Activated CD4-positive, CD25-positive, alpha-beta regulatory T cell (primary cell): ENCODE measurements around the gene HOXA5.

Source experiments
- DNase-seq, 4 experiments: peaks; one replicate each; lab custom pipeline; 2025; lab: John Stamatoyannopoulos, UW

HOXA5 gene

DNA sequence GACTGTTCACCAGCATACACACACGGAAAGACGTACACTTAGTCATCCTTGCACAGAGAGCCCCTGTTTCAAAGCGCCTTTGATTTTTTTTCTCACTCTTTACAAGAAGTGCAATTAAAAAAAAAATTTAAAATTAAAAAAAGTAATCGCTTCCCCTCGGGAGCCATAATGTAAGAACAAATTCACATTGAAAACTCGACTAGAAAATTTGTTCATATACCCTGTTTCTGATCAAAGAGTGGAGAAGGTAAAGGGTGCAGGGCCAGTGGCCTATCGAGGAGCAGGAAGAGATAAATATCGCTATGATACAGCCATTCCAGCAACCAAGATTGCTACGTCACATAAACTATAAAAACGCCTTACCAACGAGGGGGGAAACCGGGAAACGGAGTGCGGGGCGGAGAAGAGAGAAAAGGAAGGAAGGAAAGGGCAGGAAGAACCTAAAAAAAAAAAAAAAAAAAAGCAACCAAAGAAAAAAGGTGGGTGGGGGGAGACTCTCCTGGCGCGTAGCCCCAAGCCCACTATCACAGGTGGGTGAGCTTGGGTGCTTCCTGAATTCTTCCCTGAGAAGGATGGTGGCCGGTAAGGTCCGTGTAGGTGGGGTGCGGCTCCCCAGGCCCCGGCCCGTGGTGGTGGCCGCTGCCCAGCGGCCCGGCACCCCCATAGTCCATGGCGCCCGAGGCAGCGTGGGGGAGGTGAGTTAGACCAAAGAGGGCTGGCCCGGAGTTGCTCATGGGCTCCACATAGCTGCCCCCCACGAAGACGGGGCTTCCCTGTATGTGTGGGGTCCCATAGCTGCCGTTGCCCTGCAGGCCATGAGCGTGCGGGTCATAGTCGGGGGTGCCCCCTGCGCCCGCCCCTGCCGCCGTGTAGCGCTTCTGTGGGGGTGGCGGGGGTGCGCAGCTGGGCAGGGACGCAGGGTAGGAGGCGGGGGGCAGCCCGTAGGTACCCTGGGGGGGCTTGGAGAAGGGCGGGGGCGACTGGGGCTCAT lies 35.8 kb downstream of the HOXA5 start:
- no peak for DNase-seq

DNA sequence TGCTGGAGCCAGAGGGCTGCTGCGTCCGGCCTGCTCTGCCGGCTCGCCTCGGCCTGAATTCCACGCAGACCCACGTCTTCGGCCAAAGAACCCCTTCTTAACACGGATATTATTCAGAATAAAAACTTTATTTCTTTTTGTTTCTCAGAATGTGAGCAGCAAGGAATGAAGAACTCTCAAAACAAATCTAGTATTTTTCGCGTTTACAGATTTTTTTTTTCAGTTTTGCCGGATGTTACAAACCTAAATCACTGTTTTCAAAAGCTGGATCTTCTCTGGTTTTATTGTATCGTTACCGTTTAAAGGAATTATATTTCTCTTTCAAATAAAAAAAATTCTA lies 36.6 kb downstream of the HOXA5 start:
- DNase-seq: no peak

DNA sequence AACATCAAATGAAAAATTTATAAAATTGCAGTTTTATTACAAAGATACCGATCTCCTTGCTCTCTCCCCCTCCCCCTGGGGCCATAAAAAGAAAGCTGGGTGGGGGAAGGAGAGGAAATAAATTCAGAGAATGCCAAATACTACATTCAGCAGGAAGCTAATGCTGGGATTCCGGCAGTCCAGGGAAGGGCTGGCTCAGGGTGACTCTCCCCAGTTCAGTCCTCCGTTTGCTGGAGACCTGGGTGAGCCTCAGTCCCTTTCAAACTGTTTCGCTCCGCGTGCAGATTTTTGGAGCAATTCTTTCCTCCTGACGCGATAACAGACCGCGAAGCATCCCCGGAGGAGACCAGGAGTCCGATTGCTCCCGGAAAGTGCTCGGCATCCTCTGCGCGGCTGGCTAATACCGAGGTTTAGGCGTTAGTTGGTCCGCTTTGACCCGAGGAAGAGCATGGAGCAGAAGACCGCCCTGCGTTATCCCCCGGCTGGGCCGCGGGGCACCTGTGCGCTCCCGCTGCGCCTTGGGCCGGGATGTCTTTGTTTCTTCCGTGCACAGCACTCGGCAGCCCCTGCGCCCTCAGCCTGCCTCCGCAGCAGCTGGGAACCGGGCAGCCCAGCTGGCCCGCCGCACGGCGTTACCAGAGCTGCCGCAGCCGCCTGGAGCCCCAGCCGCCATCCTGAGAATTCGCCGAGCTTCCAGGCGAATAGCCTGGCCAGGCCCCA lies 37.1 kb downstream of the HOXA5 start:
- DNase-seq: no peak

- DNase-seq: no peak
Observed at GRCh38 chr7:27105301-27106031, 38.0 kb downstream of the HOXA5 start.

- DNase-seq: no peak
Observed at GRCh38 chr7:27104341-27105058, 39.0 kb downstream of the HOXA5 start.

DNA sequence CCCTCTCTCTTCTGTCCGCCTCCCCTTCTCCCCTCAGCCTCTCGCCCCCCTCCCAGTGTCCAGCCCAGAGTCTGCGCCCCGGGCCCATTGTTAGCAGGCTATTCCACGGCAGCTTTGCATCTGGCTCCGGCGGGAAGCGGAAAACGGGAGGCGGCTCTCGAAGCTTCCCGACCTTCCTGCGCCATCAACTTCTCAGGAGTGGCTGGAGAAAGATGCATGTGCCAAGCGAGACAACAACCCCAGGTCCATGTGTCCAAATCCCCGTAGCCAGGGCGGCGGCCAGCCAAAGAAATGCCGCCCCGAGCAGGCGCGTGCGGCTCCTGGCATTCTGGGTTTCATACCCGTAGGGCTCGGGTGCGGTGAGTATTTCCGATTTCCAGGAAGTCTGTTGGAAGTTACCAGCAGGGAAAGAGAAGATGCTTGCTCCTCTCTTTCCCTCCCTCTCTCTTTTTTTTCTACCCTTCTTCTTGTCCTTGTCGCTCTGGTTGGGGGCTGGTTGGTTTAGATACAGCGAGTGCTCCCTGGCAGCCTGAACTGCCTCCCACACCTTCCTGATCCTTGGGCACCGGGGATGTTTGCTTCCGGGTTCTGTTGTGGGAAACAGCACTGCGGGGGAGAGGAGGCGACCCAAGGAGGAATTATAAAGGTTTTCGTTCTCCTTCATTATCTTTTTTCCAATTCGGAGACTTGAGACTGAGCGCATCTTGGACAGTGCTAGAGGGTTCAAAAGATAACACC lies 39.8 kb downstream of the HOXA5 start:
- no peak for DNase-seq

DNA sequence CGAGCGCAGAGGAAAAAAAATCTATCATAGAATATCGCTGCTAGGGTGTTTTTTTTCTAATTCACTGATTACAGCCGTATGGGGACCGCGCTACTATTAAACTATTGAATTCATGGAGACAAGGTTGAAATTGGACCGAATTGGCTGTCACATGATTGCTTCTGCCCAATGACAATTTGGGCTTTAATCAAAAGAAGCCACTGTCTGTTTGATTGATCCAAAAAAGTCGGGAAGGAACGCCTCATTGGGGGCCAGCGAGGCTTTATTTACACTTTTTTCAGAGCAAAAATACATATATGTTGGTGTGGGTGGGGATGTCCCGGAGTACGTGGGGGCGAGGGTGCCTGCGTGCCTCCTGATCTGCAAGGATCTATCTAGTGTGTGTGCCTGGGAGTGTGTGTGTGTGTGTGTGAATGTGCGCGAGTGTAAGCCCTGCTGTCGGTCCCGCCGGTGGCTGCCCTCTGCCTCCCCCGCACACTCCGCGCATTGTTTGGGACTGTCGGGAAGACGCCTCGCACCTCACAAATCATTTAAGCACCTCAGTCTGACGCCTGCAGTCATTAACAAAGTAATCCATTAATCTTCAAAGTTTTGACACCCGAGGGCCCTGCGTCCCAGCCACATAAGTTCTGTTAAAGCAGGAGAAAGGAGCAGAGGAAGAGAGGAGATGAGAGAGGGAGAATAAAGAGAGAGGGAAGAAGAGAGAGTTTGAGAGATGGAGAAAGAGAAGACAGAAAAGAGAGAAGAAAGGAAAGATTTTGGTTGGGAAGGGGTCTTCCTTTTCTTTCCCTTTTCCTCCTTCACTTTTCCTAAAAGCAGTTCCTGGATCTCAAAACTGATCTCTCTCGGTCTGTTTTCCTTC lies 40.7 kb downstream of the HOXA5 start, which contains the start of gene HOXA2:
TSS of gene HOXA2 (minus strand) at position 103 of the 862 bp plus-strand sequence. CDS start 183 bp downstream, outside the sequence.
- no peak for DNase-seq

DNA sequence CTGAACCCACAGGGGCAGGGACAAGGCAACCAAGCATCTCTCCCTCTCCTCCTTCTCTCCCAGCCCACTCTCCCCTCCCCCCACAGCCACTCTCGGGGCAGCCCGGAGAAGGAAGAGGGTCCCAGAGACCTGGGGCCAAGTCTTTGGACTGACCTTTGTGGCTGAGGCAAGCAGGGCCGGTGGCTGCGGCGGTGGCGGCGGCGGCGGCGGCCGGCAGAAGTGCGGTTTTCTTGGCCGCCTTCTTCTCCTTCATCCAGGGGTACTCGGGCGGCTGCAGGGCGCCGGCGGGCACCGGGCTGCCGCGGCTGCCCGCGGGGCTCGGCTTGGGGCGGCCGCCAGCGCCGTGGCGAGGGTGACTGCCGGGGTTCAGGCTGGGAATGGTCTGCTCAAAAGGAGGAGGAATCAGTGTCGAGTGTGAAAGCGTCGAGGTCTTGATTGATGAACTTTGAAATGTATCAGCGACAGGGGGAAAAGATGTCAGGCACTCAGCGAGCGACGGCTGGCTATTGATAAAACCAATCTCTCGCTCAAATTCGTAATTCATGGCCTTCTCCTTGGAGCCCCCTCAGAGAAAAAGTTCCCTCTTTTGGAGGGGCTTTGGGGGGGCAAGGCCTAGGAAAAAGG lies 41.4 kb downstream of the HOXA5 start:
- no peak for DNase-seq

DNA sequence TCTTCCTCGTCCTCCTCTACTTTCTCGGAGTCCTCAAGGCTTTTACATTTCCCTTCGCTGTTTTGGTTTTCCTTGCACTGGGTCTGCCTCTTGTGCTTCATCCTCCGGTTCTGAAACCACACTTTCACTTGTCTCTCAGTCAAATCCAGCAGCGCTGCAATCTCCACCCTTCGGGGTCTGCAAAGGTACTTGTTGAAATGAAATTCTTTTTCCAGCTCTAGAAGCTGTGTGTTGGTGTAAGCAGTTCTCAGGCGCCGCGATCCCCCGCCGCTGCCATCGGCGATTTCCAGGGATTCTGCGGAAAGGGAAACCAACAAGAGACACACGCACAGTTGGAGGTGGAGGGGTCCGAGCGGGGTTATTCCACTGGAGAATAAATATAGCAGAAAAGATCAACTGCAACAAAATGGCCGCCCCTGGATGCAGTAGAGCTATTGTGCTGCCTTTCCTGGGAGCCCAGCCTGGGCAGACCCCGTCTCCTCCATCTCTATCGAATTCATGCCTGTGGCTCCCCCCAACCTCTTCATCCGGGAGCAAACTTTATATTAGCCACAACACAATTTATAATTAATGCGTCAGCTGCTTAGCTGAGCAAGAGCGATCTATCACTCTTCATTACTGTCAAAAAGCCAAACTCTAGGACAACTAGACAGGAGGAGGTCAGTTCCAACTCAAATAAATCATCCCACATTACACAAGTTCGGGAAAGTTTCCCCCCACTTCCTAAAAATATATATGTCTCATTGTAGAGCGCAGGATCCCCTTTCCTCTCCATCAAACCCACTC lies 42.1 kb downstream of the HOXA5 start:
- DNase-seq: no peak

GRCh38 chr7:27100694-27101170 lies 42.7 kb downstream of the HOXA5 start:
- no peak for DNase-seq

- no peak for DNase-seq
Observed at GRCh38 chr7:27099453-27100370, 43.8 kb downstream of the HOXA5 start.

DNA sequence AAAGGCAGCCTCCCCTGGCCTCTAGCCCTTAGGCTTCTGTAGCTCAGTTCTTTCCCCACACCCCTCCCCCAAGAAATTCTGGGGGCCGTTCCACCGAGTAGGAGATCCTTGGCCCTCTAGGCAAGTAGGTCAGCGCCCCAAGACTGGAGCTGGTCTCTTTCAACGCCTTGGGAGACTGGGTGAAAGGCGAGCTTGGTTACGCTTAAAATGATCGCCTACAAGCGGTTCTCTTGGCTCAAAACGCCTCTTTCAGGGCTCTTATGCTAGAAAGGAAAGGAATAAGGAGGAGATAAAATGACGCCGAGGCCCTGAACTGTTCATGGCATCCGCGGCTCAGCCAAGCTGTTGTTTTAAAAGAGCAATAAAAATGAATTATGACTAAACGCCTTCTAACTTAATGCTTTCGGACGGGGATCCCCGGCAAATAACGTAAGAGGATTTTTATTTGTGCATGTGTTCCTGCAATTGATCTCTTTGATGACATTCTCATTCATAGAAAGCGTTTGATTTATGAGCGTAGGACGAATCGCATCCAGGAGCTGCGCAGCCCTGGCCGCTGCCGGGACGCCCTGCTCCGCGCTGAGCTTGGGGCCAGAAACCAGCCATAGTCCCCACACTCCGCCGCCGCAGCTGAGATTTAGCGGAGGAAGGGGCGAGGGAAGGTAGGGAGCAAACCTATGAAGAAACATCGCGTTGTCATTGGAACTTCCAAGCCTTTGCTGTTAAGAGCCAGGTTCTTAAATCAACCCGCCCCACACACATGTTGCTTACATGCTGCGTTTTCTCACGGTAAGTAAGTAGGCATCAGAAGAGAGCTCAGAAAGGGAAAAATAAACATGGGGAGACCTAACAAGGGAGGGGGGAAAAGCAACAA lies 44.7 kb downstream of the HOXA5 start:
- no peak for DNase-seq

GRCh38 chr7:27097686-27098577 lies 45.5 kb downstream of the HOXA5 start:
- DNase-seq: no peak

DNA sequence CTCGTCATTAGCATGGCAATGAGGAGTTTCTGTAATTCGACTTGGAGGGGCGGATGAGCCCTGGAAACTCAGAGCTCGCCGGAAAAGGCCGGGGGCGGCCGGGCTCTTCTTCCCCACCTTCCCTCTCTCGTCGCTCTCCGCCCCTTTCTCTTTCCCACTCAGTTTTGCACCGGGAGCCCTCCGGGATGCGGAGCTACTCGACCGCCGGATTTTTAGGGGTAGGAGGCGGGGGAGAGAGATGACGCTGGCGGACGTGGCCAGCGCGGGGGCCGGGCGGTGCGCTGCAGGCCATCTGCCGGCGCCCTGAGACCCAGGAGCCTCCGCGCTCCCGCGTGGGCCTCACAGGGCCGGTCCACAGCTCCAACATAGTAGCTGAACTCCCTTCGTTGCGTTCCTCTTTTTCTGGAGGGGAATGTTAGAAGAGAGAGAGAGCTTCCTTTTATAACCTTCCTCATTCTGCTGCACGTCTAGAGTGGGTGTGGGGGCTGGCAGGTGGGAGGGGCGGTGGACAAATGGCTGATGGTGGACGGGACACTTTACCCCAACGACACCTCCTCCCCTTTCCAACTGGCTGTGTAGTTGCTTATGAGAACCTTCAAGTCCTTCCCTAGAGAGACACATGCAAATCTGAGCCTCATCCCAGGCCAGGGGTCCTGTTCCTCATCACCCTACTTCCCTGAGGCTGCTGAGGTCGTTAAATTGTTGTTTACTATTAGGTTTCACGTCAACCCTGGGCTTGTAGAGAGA lies 46.5 kb downstream of the HOXA5 start:
- no peak for DNase-seq
